Activated naive CD8-positive, alpha-beta T cell treated with anti-CD3 and anti-CD28 coated beads, Interleukin-2, amount 50 U/mL, for 24 hours (primary cell): ENCODE measurements around the gene FMN1.

Experiments
- ATAC-seq: fragments of 150-1000 bp; cut with Tn5 transposase; one replicate; pipeline ENCODE4 v1.10.0; 2021
- DNase-seq: peaks from one replicate; pipeline ENCODE4 v3.0.0; 2021
- H3K27ac Mint-ChIP-seq: one replicate; pipeline ENCODE4 v1.8.0; 2021; ENCODE audit warnings: mild to moderate bottlenecking, mixed read lengths
- H3K27me3 Mint-ChIP-seq: one replicate; pipeline ENCODE4 v1.8.0; 2021; ENCODE audit warnings: mixed read lengths
- H3K36me3 Mint-ChIP-seq: one replicate; pipeline ENCODE4 v1.8.0; 2021; ENCODE audit warnings: low read depth, mixed read lengths
- H3K4me1 Mint-ChIP-seq: one replicate; pipeline ENCODE4 v1.8.0; 2021; ENCODE audit warnings: mixed read lengths
- H3K4me3 Mint-ChIP-seq: one replicate; pipeline ENCODE4 v1.8.0; 2021; ENCODE audit warnings: mild to moderate bottlenecking, moderate library complexity, mixed read lengths
- H3K9me3 Mint-ChIP-seq: one replicate; pipeline ENCODE4 v1.8.0; 2021; ENCODE audit warnings: mixed read lengths

The FMN1 gene

DNA sequence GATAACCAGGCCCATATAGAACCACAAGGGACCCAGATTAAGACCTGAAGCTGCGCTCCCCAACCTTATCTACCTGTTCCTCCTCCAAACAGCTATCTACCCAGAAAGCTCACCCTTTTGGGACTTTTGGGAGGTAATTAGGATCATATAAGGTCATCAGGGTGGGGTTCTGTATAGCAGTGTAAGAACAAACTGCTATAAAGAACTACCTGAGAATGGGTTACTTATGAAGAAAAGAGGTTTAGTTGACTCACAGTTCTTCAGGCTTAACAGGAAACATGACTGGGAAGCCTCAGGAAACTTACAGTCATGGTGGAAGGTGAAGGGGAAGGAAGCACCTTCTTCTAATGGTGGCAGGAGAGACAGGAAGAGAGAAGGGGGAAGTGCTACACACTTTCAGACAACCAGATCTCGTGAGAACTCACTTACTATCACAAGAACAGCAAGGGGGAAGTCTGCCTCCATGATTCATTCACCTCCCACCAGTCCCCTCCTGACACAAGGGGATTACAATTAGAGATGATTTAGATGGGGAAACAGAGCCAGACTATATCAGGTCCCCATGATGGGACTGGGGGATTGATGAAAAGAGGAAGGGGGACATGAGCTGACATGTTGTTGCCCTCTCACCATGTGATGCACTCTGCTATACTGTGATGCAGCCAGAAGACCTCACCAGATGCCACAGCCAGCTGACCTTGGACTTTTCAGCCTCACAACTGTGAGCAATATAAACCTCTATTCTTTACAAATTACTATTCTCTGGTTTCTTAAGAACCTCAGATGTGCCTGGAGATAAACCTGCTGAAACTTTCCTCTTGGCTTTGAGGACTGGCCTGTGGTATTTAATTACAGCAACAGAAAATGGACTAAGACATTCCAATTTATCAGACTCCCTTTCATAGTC is 15.3 kb upstream of the FMN1 start:
- no peak overlapping the region for H3K4me3 Mint-ChIP-seq
- no peak for DNase-seq
- peaks cover 10% of the 10 kb centered on the region for H3K9me3 Mint-ChIP-seq
- peak; percentile 67 for ATAC-seq
- peak overlapping the region; percentile 78 for H3K27ac Mint-ChIP-seq
- no peaks in the 10 kb centered on the region for H3K36me3 Mint-ChIP-seq
- peaks cover 2% of the 10 kb centered on the region for H3K27me3 Mint-ChIP-seq
- H3K4me1 Mint-ChIP-seq, result peaks cover 19% of the 10 kb centered on the region

DNA sequence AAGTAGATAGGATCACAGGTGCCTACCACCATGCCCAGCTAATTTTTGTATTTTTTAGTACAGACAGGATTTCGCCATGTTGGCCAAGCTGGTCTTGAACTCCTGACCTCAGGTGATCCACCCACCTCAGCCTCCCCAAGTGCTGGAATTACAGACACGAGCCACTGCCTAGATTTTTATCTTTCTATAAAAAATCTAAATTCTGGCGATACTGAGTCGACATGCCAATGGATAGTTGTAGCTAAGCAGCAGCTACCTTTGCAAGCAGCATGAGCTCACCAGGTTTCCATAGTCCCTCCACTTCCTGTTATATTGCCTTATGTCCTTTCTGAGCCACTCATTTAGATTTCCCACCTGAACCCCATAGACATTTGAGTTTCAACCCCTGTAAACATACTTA is 13.1 kb upstream of the FMN1 start:
- Mint-ChIP-seq H3K4me3 (no peak overlapping the region), H3K27me3 (peaks cover 2% of the 10 kb centered on the region), H3K36me3 (no peaks in the 10 kb centered on the region), H3K9me3 (peaks cover 10% of the 10 kb centered on the region), H3K27ac (no peak overlapping the region), H3K4me1 (peaks cover 28% of the 10 kb centered on the region)
- DNase-seq, result no peak
- no peak for ATAC-seq

- Mint-ChIP-seq H3K9me3 (peaks cover 10% of the 10 kb centered on the region), H3K4me1 (peaks cover 41% of the 10 kb centered on the region), H3K27ac (no peak overlapping the region), H3K27me3 (peaks cover 2% of the 10 kb centered on the region), H3K4me3 (no peak overlapping the region), H3K36me3 (no peaks in the 10 kb centered on the region)
- ATAC-seq, result no peak
- no peak for DNase-seq
These were observed 11.9 kb upstream of the FMN1 start for GRCh38 chr15:33206366-33206765.

GRCh38 chr15:33204926-33205325 is 10.4 kb upstream of the FMN1 start:
- no peak for ATAC-seq
- H3K27me3 Mint-ChIP-seq, result peaks cover 2% of the 10 kb centered on the region
- peaks cover 8% of the 10 kb centered on the region for H3K9me3 Mint-ChIP-seq
- H3K27ac Mint-ChIP-seq, result no peak overlapping the region
- DNase-seq, result no peak
- peaks cover 50% of the 10 kb centered on the region for H3K4me1 Mint-ChIP-seq
- H3K4me3 Mint-ChIP-seq, result no peak overlapping the region
- no peaks in the 10 kb centered on the region for H3K36me3 Mint-ChIP-seq

DNA sequence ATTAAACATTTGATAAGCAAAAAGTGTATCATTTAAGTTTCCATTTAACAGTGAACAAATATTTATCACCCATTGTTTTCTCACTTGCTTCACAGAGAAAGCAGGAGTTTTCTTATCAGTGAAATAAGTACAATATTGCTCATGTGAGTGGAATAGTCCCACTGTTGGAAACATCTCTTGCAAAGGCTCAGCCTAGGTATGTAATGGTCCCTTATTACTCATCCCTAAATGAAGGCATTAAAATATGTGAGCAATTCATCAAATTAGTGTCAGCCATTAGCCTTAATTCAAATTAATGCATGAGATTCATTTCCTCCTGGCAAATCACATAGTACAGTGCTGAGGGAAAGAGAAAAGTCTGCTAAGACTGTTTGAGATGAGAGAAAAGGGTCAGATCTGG is 9.6 kb upstream of the FMN1 start:
- no peak overlapping the region for H3K4me3 Mint-ChIP-seq
- no peak overlapping the region for H3K27ac Mint-ChIP-seq
- peaks cover 2% of the 10 kb centered on the region for H3K27me3 Mint-ChIP-seq
- H3K4me1 Mint-ChIP-seq, result peaks cover 42% of the 10 kb centered on the region
- H3K36me3 Mint-ChIP-seq, result no peaks in the 10 kb centered on the region
- ATAC-seq (no peak), DNase-seq (no peak)
- peaks cover 3% of the 10 kb centered on the region for H3K9me3 Mint-ChIP-seq

DNA sequence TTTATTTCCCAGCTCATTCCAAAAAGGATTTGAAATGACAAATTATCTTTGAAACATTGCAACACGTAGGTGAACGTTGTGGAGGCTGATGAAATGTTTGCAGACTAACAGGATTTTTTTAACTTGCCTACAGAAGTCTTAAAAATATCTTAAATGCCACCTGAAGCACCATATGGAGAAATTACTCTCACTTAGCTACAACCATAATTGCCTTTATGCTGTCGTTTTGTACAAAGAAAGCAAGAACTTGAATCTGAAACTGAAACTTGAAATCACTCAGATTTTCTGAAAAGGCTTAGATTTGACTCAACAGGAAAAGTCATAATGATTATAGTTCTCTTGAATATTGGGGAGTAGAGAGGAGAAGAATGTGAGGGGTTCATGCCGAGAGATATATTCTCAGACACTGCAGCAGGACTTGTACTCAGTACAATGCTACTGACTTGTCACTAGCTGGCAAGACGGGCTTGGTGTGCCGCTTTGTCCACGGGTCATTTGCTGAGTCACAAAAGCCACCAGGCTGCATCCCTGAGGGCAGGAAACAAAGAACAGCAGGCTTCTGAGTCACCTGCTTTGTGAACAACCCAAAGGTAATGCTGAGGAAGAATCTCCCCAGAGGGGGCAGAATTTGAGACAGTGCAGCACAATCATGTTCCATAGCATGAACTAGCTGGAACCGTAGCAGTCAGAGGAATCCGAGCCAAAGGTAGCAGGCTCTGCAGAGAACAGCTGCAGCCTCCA is 7.1 kb upstream of the FMN1 start:
- peaks cover 42% of the 10 kb centered on the region for H3K4me1 Mint-ChIP-seq
- peak; percentile 98 for ATAC-seq
- H3K27me3 Mint-ChIP-seq, result peaks cover 2% of the 10 kb centered on the region
- H3K4me3 Mint-ChIP-seq, result peak overlapping the region; percentile 75
- no peaks in the 10 kb centered on the region for H3K9me3 Mint-ChIP-seq
- H3K27ac Mint-ChIP-seq, result peak overlapping the region; percentile 87
- peak; percentile 60 for DNase-seq
- no peaks in the 10 kb centered on the region for H3K36me3 Mint-ChIP-seq

- Mint-ChIP-seq H3K9me3 (no peaks in the 10 kb centered on the region), H3K4me1 (peaks cover 44% of the 10 kb centered on the region), H3K36me3 (no peaks in the 10 kb centered on the region), H3K27me3 (no peaks in the 10 kb centered on the region), H3K27ac (peak overlapping the region; percentile 87), H3K4me3 (peak overlapping the region; percentile 75)
- ATAC-seq, result no peak
- DNase-seq, result no peak
These were observed 6.4 kb upstream of the FMN1 start for GRCh38 chr15:33200903-33201302.

DNA sequence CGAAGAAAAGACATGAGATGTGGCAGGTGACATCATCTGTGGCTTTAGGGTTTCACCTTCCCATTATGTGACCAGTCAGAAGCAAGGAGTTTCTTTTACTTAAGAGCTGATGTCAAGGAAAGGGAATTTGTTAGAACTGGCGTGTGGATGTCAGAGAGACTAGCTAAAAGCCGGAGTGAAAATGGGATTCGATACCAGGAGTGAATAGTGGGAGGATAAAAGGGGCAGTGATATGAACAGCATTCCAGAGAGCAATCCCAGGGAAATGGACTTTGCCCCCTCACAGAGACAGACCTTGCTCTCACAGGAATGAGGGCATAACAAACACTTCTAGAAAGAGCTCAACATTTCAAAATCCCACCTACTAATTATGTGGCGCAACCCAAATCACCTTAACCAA is 5.9 kb upstream of the FMN1 start:
- Mint-ChIP-seq H3K4me3 (no peak overlapping the region), H3K36me3 (no peaks in the 10 kb centered on the region), H3K9me3 (no peaks in the 10 kb centered on the region), H3K27me3 (no peaks in the 10 kb centered on the region), H3K27ac (no peak overlapping the region), H3K4me1 (peaks cover 45% of the 10 kb centered on the region)
- DNase-seq, result no peak
- no peak for ATAC-seq

DNA sequence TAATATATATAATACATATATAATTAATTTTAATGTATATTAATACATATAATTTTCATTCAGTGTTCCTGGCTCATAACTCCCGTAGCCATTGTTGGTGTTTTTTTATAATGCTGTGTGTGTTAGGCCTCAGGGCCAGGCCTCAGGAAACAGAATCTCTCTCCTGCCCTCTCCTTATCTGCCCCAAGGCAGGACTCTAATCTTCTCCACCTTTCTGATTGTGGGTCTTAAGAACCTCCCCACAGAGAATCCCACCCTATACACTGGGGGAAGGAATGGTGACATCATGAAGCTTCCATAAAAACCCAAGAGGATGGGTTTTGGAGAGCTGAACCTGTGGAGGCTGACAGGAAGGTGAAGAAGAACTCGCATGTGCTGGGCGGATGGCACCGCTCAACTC is 4.0 kb upstream of the FMN1 start:
- no peaks in the 10 kb centered on the region for H3K9me3 Mint-ChIP-seq
- no peak overlapping the region for H3K27ac Mint-ChIP-seq
- no peak for DNase-seq
- H3K36me3 Mint-ChIP-seq, result no peaks in the 10 kb centered on the region
- no peak for ATAC-seq
- peaks cover 42% of the 10 kb centered on the region for H3K4me1 Mint-ChIP-seq
- no peak overlapping the region for H3K4me3 Mint-ChIP-seq
- H3K27me3 Mint-ChIP-seq, result peaks cover 3% of the 10 kb centered on the region

- no peak overlapping the region for H3K4me3 Mint-ChIP-seq
- no peaks in the 10 kb centered on the region for H3K9me3 Mint-ChIP-seq
- peaks cover 40% of the 10 kb centered on the region for H3K4me1 Mint-ChIP-seq
- H3K27ac Mint-ChIP-seq, result no peak overlapping the region
- ATAC-seq (no peak), DNase-seq (no peak)
- peaks cover 8% of the 10 kb centered on the region for H3K27me3 Mint-ChIP-seq
- H3K36me3 Mint-ChIP-seq, result no peaks in the 10 kb centered on the region
These were observed 3.1 kb upstream of the FMN1 start for GRCh38 chr15:33197636-33198035.

DNA sequence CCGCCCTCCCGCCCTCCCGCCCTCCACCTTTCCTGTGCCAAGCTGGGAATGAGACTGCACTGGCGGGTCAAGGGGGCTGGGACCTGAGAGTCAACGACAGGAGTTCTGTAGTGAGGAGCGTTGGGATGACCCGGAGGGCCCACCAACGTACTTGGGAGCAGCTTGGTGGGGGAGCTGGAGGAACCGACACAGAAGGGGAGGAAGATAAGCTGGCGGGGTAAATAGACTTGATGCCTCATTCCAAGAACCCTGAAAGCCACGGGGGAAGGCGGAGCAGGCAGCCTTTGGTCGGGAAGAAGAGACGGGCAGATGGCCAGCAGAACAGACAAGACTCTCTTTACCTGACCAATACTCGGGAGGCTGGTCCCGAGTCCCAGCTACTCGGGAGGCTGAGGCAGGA is 277 bp downstream of the FMN1 start:
- ATAC-seq (no peak), DNase-seq (no peak)
- H3K27ac Mint-ChIP-seq, result no peak overlapping the region
- H3K4me3 Mint-ChIP-seq, result peak overlapping the region; percentile 71
- H3K9me3 Mint-ChIP-seq, result no peaks in the 10 kb centered on the region
- H3K4me1 Mint-ChIP-seq, result peaks cover 14% of the 10 kb centered on the region
- H3K27me3 Mint-ChIP-seq, result peaks cover 14% of the 10 kb centered on the region
- H3K36me3 Mint-ChIP-seq, result no peaks in the 10 kb centered on the region

DNA sequence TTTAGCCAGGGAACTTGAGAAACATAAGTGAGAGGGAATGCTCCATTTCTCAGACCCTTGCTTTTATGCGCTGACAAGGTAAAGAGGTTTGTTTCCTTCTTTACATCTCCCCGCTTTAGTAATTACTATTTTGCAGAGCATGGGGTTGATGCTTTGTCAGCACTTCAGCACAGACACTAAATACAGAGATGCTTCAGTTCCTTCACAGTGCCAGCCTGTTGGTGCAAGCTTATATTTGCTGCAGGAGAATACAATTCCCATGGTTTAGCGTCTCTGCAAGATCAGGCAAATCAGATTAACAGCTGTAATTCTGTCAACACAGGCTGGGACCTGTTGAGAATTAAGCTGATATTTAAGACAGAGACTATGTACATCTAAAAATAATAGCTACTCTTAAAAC is 2.9 kb downstream of the FMN1 start:
- no peak for DNase-seq
- Mint-ChIP-seq H3K27ac (no peak overlapping the region), H3K36me3 (no peaks in the 10 kb centered on the region), H3K4me3 (no peak overlapping the region), H3K27me3 (peaks cover 14% of the 10 kb centered on the region), H3K4me1 (peaks cover 17% of the 10 kb centered on the region), H3K9me3 (no peaks in the 10 kb centered on the region)
- no peak for ATAC-seq

DNA sequence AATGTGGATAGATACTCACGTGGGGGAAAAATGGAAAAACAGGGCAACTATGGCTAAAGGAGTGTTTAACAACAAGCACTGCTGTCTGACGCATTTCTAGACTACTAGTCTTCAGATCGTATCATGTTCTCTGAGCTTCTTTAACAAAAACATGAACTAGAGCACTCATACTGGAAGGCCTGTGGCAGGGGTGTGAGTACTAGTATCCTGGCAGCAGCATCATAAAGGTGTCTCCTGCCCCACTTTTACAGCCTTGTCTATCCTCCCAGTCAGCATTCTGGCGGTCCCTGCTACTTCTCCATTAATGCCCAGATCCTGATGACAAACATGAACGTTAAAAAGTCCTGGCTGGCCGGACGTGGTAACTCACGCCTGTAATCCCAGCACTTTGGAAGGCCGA is 4.0 kb downstream of the FMN1 start:
- Mint-ChIP-seq H3K4me1 (peaks cover 15% of the 10 kb centered on the region), H3K36me3 (no peaks in the 10 kb centered on the region), H3K27ac (no peak overlapping the region), H3K27me3 (peaks cover 14% of the 10 kb centered on the region), H3K9me3 (no peaks in the 10 kb centered on the region), H3K4me3 (no peak overlapping the region)
- ATAC-seq (peak; percentile 26), DNase-seq (no peak)

- no peaks in the 10 kb centered on the region for H3K9me3 Mint-ChIP-seq
- H3K36me3 Mint-ChIP-seq, result no peaks in the 10 kb centered on the region
- H3K4me3 Mint-ChIP-seq, result no peak overlapping the region
- no peak overlapping the region for H3K27ac Mint-ChIP-seq
- H3K27me3 Mint-ChIP-seq, result peaks cover 12% of the 10 kb centered on the region
- peaks cover 3% of the 10 kb centered on the region for H3K4me1 Mint-ChIP-seq
- DNase-seq (no peak), ATAC-seq (no peak)
These were observed 5.8 kb downstream of the FMN1 start for GRCh38 chr15:33188641-33189257.

GRCh38 chr15:33188159-33188558 is 6.4 kb downstream of the FMN1 start:
- Mint-ChIP-seq H3K4me1 (peaks cover 6% of the 10 kb centered on the region), H3K9me3 (no peaks in the 10 kb centered on the region), H3K4me3 (no peak overlapping the region), H3K27me3 (peaks cover 7% of the 10 kb centered on the region), H3K27ac (no peak overlapping the region), H3K36me3 (no peaks in the 10 kb centered on the region)
- ATAC-seq (no peak), DNase-seq (no peak)
